ENCODE results near the gene NDUFAF8. TPM values are rescaled to one million over a fixed set of nuclear protein-coding genes. Genes with fewer than 3 reads are reported as not detected.

NDUFAF8 gene
- total RNA-seq, 1 experiment from 2014 or later: 54.1 TPM

GRCh38 chr17:81264640-81265039, 25.5 kb downstream of the NDUFAF8 start:
- H3K27me3 Mint-ChIP-seq (ENCODE audit: unreplicated experiment): no peaks in the 10 kb centered on the region
- H3K27ac Mint-ChIP-seq (ENCODE audit: unreplicated experiment): no peak overlapping the region
- no peaks in the 10 kb centered on the region for H3K9me3 Mint-ChIP-seq (ENCODE audit: low read depth, unreplicated experiment)
- no peak overlapping the region for H3K4me3 Mint-ChIP-seq (ENCODE audit: low read depth, unreplicated experiment)
- DNase-seq: no peak
- CTCF ChIA-PET: no interaction called here
- TF ChIP-seq CTCF (IDR thresholded peaks at IDR 0.05; ENCODE audit: unreplicated experiment): no peak
- H3K4me1 Mint-ChIP-seq (ENCODE audit: low read depth, unreplicated experiment): no peaks in the 10 kb centered on the region
- BruUV-seq (replicated peaks): no TSS peak
- intact Hi-C loops (cut with micrococcal nuclease; ENCODE audit: unreplicated experiment): no loop called here
- H3K36me3 Mint-ChIP-seq (ENCODE audit: insufficient read depth, unreplicated experiment): peaks cover 41% of the 10 kb centered on the region

GRCh38 chr17:81265576-81265975, 26.5 kb downstream of the NDUFAF8 start:
- TF ChIP-seq CTCF (IDR thresholded peaks at IDR 0.05; ENCODE audit: unreplicated experiment): no peak
- Mint-ChIP-seq H3K36me3 (ENCODE audit: insufficient read depth, unreplicated experiment) (peaks cover 49% of the 10 kb centered on the region), H3K9me3 (ENCODE audit: low read depth, unreplicated experiment) (no peaks in the 10 kb centered on the region), H3K4me1 (ENCODE audit: low read depth, unreplicated experiment) (no peaks in the 10 kb centered on the region), H3K4me3 (ENCODE audit: low read depth, unreplicated experiment) (no peak overlapping the region), H3K27me3 (ENCODE audit: unreplicated experiment) (no peaks in the 10 kb centered on the region), H3K27ac (ENCODE audit: unreplicated experiment) (no peak overlapping the region)
- DNase-seq: no peak
- no TSS peak for BruUV-seq (replicated peaks)
- CTCF ChIA-PET: no interaction called here
- intact Hi-C loops (cut with micrococcal nuclease; ENCODE audit: unreplicated experiment): no loop called here

- intact Hi-C loops (cut with micrococcal nuclease; ENCODE audit: unreplicated experiment): no loop called here
- TF ChIP-seq CTCF (IDR thresholded peaks at IDR 0.05; ENCODE audit: unreplicated experiment): no peak
- Mint-ChIP-seq H3K27me3 (ENCODE audit: unreplicated experiment) (no peaks in the 10 kb centered on the region), H3K4me1 (ENCODE audit: low read depth, unreplicated experiment) (no peaks in the 10 kb centered on the region), H3K9me3 (ENCODE audit: low read depth, unreplicated experiment) (no peaks in the 10 kb centered on the region), H3K36me3 (ENCODE audit: insufficient read depth, unreplicated experiment) (peaks cover 52% of the 10 kb centered on the region), H3K4me3 (ENCODE audit: low read depth, unreplicated experiment) (no peak overlapping the region), H3K27ac (ENCODE audit: unreplicated experiment) (no peak overlapping the region)
- DNase-seq: no peak
- CTCF ChIA-PET: no interaction called here
- no TSS peak for BruUV-seq (replicated peaks)
Observed at GRCh38 chr17:81267390-81268067, 28.4 kb downstream of the NDUFAF8 start.

GRCh38 chr17:81270279-81270678, 31.2 kb downstream of the NDUFAF8 start:
- CTCF ChIA-PET: interaction anchor here (0.6 kb wide), 1 partner anchor 133 kb away, joined by 3 read pairs; no protein-coding TSS in a partner anchor
- Mint-ChIP-seq H3K27me3 (ENCODE audit: unreplicated experiment) (no peaks in the 10 kb centered on the region), H3K27ac (ENCODE audit: unreplicated experiment) (no peak overlapping the region), H3K9me3 (ENCODE audit: low read depth, unreplicated experiment) (no peaks in the 10 kb centered on the region), H3K4me1 (ENCODE audit: low read depth, unreplicated experiment) (no peaks in the 10 kb centered on the region), H3K4me3 (ENCODE audit: low read depth, unreplicated experiment) (no peak overlapping the region), H3K36me3 (ENCODE audit: insufficient read depth, unreplicated experiment) (peaks cover 72% of the 10 kb centered on the region)
- no TSS peak for BruUV-seq (replicated peaks)
- TF ChIP-seq CTCF (IDR thresholded peaks at IDR 0.05; ENCODE audit: unreplicated experiment): no peak
- no peak for DNase-seq
- intact Hi-C loops (cut with micrococcal nuclease; ENCODE audit: unreplicated experiment): no loop called here

All from Calu3 (cell line).